ENCODE data around the gene NME3. TPM values are rescaled to one million over a fixed set of nuclear protein-coding genes. Genes with fewer than 3 reads are reported as not detected.

The NME3 gene
- 49.5 and 49.9 TPM in 2 replicates for total RNA-seq

- Mint-ChIP-seq H3K9me3 (no peaks in the 10 kb centered on the region), H3K36me3 (ENCODE audit: low read depth) (peaks cover 19% of the 10 kb centered on the region), H3K27ac (peak within 1 kb of the TSS; percentile 98), H3K4me3 (peak within 1 kb of the TSS; percentile 100), H3K4me1 (ENCODE audit: low read depth) (peaks cover 8% of the 10 kb centered on the region), H3K27me3 (ENCODE audit: insufficient read depth) (no peaks in the 10 kb centered on the region)
- intact Hi-C loops (cut with micrococcal nuclease) = loop anchor here (5.0 kb wide), 1 partner anchor 64 kb away; the partner anchor contains the start of gene MAPK8IP3
- DNase-seq (ENCODE audit: low spot score) = peak; percentile 80
Measured at GRCh38 chr16:1771188-1771863, at the start of gene NME3. Gene NME3, minus strand, starts transcription at chr16:1771543. Its CDS starts 9 bp downstream, at chr16:1771534.

- Mint-ChIP-seq H3K36me3 (ENCODE audit: low read depth) (peaks cover 2% of the 10 kb centered on the region), H3K4me1 (ENCODE audit: low read depth) (peaks cover 7% of the 10 kb centered on the region), H3K4me3 (no peak overlapping the region), H3K9me3 (no peaks in the 10 kb centered on the region), H3K27ac (no peak overlapping the region), H3K27me3 (ENCODE audit: insufficient read depth) (no peaks in the 10 kb centered on the region)
- no peak for DNase-seq (ENCODE audit: low spot score)
- intact Hi-C loops (cut with micrococcal nuclease) = no loop called here
Measured at GRCh38 chr16:1820946-1821290, 49.6 kb upstream of the NME3 start.

- H3K27ac Mint-ChIP-seq = no peak overlapping the region
- H3K4me1 Mint-ChIP-seq (ENCODE audit: low read depth) = peaks cover 7% of the 10 kb centered on the region
- peaks cover 6% of the 10 kb centered on the region for H3K36me3 Mint-ChIP-seq (ENCODE audit: low read depth)
- H3K27me3 Mint-ChIP-seq (ENCODE audit: insufficient read depth) = no peaks in the 10 kb centered on the region
- intact Hi-C loops (cut with micrococcal nuclease) = no loop called here
- no peak overlapping the region for H3K4me3 Mint-ChIP-seq
- DNase-seq (ENCODE audit: low spot score) = no peak
- no peaks in the 10 kb centered on the region for H3K9me3 Mint-ChIP-seq
Measured at GRCh38 chr16:1820096-1820945, 49.0 kb upstream of the NME3 start.

GRCh38 chr16:1819611-1820010 lies 48.3 kb upstream of the NME3 start:
- H3K9me3 Mint-ChIP-seq = no peaks in the 10 kb centered on the region
- H3K4me1 Mint-ChIP-seq (ENCODE audit: low read depth) = peaks cover 5% of the 10 kb centered on the region
- H3K27ac Mint-ChIP-seq = no peak overlapping the region
- no peaks in the 10 kb centered on the region for H3K27me3 Mint-ChIP-seq (ENCODE audit: insufficient read depth)
- no peak overlapping the region for H3K4me3 Mint-ChIP-seq
- no peak for DNase-seq (ENCODE audit: low spot score)
- H3K36me3 Mint-ChIP-seq (ENCODE audit: low read depth) = peaks cover 11% of the 10 kb centered on the region
- intact Hi-C loops (cut with micrococcal nuclease) = no loop called here

GRCh38 chr16:1818873-1819525 lies 47.7 kb upstream of the NME3 start:
- H3K9me3 Mint-ChIP-seq = no peaks in the 10 kb centered on the region
- H3K27me3 Mint-ChIP-seq (ENCODE audit: insufficient read depth) = no peaks in the 10 kb centered on the region
- H3K36me3 Mint-ChIP-seq (ENCODE audit: low read depth) = peaks cover 11% of the 10 kb centered on the region
- H3K4me1 Mint-ChIP-seq (ENCODE audit: low read depth) = no peaks in the 10 kb centered on the region
- H3K4me3 Mint-ChIP-seq = no peak overlapping the region
- DNase-seq (ENCODE audit: low spot score) = no peak
- intact Hi-C loops (cut with micrococcal nuclease) = no loop called here
- no peak overlapping the region for H3K27ac Mint-ChIP-seq

- no peaks in the 10 kb centered on the region for H3K9me3 Mint-ChIP-seq
- no peaks in the 10 kb centered on the region for H3K27me3 Mint-ChIP-seq (ENCODE audit: insufficient read depth)
- peaks cover 3% of the 10 kb centered on the region for H3K4me1 Mint-ChIP-seq (ENCODE audit: low read depth)
- intact Hi-C loops (cut with micrococcal nuclease) = no loop called here
- H3K36me3 Mint-ChIP-seq (ENCODE audit: low read depth) = peaks cover 11% of the 10 kb centered on the region
- no peak overlapping the region for H3K4me3 Mint-ChIP-seq
- no peak for DNase-seq (ENCODE audit: low spot score)
- no peak overlapping the region for H3K27ac Mint-ChIP-seq
Measured at GRCh38 chr16:1818204-1818872, 47.0 kb upstream of the NME3 start.

- H3K4me3 Mint-ChIP-seq = no peak overlapping the region
- no peaks in the 10 kb centered on the region for H3K9me3 Mint-ChIP-seq
- no peak overlapping the region for H3K27ac Mint-ChIP-seq
- DNase-seq (ENCODE audit: low spot score) = no peak
- H3K4me1 Mint-ChIP-seq (ENCODE audit: low read depth) = peaks cover 8% of the 10 kb centered on the region
- intact Hi-C loops (cut with micrococcal nuclease) = no loop called here
- peaks cover 14% of the 10 kb centered on the region for H3K36me3 Mint-ChIP-seq (ENCODE audit: low read depth)
- H3K27me3 Mint-ChIP-seq (ENCODE audit: insufficient read depth) = no peaks in the 10 kb centered on the region
Measured at GRCh38 chr16:1817716-1818115, 46.4 kb upstream of the NME3 start.

- Mint-ChIP-seq H3K36me3 (ENCODE audit: low read depth) (peaks cover 14% of the 10 kb centered on the region), H3K9me3 (no peaks in the 10 kb centered on the region), H3K4me3 (no peak overlapping the region), H3K27me3 (ENCODE audit: insufficient read depth) (no peaks in the 10 kb centered on the region), H3K27ac (no peak overlapping the region), H3K4me1 (ENCODE audit: low read depth) (peaks cover 8% of the 10 kb centered on the region)
- no peak for DNase-seq (ENCODE audit: low spot score)
- intact Hi-C loops (cut with micrococcal nuclease) = no loop called here
Measured at GRCh38 chr16:1817276-1817589, 45.9 kb upstream of the NME3 start.

- DNase-seq (ENCODE audit: low spot score) = no peak
- no peaks in the 10 kb centered on the region for H3K27me3 Mint-ChIP-seq (ENCODE audit: insufficient read depth)
- H3K36me3 Mint-ChIP-seq (ENCODE audit: low read depth) = peaks cover 14% of the 10 kb centered on the region
- H3K4me3 Mint-ChIP-seq = no peak overlapping the region
- H3K4me1 Mint-ChIP-seq (ENCODE audit: low read depth) = peaks cover 8% of the 10 kb centered on the region
- no peaks in the 10 kb centered on the region for H3K9me3 Mint-ChIP-seq
- H3K27ac Mint-ChIP-seq = no peak overlapping the region
- intact Hi-C loops (cut with micrococcal nuclease) = no loop called here
Measured at GRCh38 chr16:1816396-1817275, 45.3 kb upstream of the NME3 start.

- Mint-ChIP-seq H3K9me3 (no peaks in the 10 kb centered on the region), H3K36me3 (ENCODE audit: low read depth) (peaks cover 14% of the 10 kb centered on the region), H3K4me1 (ENCODE audit: low read depth) (peaks cover 8% of the 10 kb centered on the region), H3K4me3 (no peak overlapping the region), H3K27ac (no peak overlapping the region), H3K27me3 (ENCODE audit: insufficient read depth) (no peaks in the 10 kb centered on the region)
- intact Hi-C loops (cut with micrococcal nuclease) = no loop called here
- DNase-seq (ENCODE audit: low spot score) = no peak
Measured at GRCh38 chr16:1815461-1815860, 44.1 kb upstream of the NME3 start.

GRCh38 chr16:1812732-1813163 lies 41.4 kb upstream of the NME3 start:
- peak; percentile 22 for DNase-seq (ENCODE audit: low spot score)
- H3K27me3 Mint-ChIP-seq (ENCODE audit: insufficient read depth) = no peaks in the 10 kb centered on the region
- no peaks in the 10 kb centered on the region for H3K9me3 Mint-ChIP-seq
- intact Hi-C loops (cut with micrococcal nuclease) = loop anchor here (5.0 kb wide), 1 partner anchor 115 kb away; no protein-coding TSS in a partner anchor
- H3K36me3 Mint-ChIP-seq (ENCODE audit: low read depth) = peaks cover 15% of the 10 kb centered on the region
- no peak overlapping the region for H3K27ac Mint-ChIP-seq
- H3K4me3 Mint-ChIP-seq = no peak overlapping the region
- peaks cover 8% of the 10 kb centered on the region for H3K4me1 Mint-ChIP-seq (ENCODE audit: low read depth)

- DNase-seq (ENCODE audit: low spot score) = no peak
- H3K36me3 Mint-ChIP-seq (ENCODE audit: low read depth) = peaks cover 14% of the 10 kb centered on the region
- no peaks in the 10 kb centered on the region for H3K9me3 Mint-ChIP-seq
- H3K27me3 Mint-ChIP-seq (ENCODE audit: insufficient read depth) = no peaks in the 10 kb centered on the region
- H3K4me1 Mint-ChIP-seq (ENCODE audit: low read depth) = peaks cover 8% of the 10 kb centered on the region
- no peak overlapping the region for H3K4me3 Mint-ChIP-seq
- H3K27ac Mint-ChIP-seq = no peak overlapping the region
- intact Hi-C loops (cut with micrococcal nuclease) = loop anchor here (5.0 kb wide), 1 partner anchor 117 kb away; no protein-coding TSS in a partner anchor
Measured at GRCh38 chr16:1810536-1810935, 39.2 kb upstream of the NME3 start.
